Activated CD8-positive, alpha-beta memory T cell treated with anti-CD3 and anti-CD28 coated beads for 4 hours (primary cell): Measurements from ENCODE around the gene USP24.

Experiments used
- DNase-seq, 2 donors: peaks; one replicate each; pipeline ENCODE4 v3.0.0-alpha.2; 2020; ENCODE audit warnings: low read depth in 2 of 2

Gene USP24

DNA sequence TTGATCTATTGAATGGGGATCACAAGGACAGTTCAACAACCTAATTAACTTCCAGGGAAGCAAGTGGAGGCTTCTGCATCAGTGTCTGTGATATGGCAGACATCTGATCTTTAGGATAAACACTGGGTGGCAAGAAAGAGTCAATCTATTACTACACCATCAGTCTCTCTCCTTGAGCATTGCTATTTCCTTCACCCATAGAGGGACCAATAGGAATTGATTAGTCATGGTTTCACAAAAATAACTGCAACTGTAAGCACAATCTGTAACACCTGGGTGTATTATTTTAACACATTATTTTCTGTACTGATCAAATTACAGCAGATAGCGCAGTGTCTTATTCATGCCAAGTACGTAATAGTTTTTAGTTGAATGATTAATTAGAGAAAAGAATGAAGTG lies 50.3 kb downstream of the USP24 start:
- DNase-seq: no peak

DNA sequence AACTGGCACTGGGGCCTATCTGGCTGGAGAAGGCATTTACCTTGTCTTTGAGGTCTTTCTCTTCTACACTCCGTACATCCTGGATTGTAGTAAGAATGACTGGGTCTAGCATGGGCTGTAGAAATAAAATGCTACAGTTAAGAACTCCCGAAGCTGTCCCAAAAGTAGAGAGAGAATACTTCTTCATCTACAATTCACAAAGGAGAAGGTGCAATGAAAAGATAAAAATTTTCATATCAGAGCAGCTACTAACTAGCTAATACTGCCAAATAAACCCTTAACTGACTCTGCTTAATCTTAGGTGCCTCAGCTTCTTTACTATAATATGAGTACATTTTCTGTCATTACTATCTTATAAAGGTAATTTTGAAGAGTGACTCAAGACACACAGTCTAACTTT lies 55.6 kb downstream of the USP24 start:
- no peak for DNase-seq

DNA sequence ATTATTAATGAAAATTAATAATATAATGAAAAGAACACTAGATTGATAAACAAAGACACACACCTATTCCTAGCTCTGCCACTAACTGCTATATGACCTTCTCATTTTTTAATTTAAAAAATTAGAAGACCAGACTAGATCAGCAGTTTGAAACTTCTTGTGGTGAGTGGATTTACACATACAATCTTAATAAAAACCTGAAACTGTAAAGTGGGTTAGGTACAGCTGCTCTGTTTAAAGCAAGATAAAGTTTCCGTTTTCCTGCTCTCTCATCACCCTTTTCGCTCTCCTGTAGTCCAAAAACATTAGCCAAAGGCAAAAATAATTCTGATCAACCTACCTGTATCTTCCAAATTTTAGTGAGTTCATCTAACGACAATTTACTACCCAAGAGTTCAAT lies 58.6 kb downstream of the USP24 start:
- no peak for DNase-seq

DNA sequence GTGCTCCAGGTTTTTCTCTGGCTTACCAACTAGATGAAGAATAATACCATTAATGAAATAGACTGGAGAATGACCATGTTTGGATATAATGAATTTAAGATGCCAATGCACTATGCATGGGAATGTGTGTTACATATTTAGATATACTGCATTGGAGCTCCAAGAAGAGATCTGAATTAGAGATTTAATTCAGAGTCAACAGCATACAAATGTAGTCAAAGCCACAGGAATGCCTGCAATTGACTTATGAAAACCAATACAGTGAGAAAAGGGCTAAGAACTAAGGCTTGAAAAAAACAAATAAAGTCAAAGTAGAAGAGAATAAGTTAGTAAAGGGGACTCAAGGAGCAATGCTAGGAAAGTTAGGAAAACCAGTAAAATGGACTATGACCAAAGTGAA lies 59.1 kb downstream of the USP24 start:
- DNase-seq: no peak

DNA sequence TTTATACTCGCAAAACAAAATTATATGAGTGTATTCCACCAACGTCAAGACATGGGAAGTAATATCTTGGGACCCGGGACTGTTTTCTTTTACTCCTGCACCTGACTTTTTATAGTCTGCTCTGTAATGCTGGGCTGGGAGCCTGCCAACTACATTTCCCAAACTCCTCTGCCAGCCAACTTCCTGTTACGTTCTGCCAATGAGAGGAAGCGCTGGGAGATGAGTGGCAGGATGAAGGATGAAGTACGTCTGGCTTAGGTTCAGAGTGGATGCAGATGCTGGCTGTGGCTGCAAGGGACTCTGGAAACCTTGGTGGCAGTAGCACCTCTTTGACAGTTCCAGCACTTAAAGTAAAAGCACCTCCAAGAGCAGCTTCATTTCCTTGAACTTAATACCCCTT lies 59.6 kb downstream of the USP24 start:
- no peak for DNase-seq

DNA sequence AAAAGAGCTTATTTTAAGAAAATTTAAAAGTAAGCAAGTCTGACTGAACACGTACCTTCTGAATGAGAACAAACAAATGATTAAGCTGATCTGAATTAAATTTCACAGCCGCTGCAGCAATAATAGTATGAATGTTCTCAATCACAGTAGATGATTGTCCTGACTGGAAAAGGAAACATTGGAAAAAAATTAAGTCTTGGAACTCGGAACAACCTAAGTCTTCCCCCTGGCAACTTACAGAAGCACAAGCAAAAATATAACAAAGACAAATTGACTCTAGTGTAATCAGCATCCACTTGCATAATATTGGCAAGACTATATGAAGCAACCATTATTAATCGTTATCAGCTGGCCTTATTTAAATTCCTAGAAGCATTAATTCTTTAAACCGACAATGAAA lies 60.5 kb downstream of the USP24 start:
- DNase-seq: no peak

DNA sequence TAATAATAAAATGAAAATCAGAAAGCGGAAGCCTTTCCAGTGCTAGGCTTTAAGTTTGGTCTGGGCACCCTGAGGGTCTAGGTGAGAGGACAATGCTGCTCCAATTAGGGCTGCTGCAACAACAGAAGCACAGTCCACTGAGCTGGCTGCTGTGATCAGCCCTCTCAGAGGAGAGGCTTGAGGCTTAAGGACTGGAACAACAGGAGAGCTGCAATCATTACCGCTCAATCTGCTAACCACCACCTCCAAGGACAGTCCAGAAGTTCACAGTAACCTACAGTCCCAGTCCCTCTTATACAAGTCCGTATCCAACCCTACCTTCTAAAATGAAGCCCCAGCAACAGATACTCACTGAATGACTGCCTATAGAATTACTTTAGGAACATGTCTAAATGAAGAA lies 62.1 kb downstream of the USP24 start:
- no peak for DNase-seq

DNA sequence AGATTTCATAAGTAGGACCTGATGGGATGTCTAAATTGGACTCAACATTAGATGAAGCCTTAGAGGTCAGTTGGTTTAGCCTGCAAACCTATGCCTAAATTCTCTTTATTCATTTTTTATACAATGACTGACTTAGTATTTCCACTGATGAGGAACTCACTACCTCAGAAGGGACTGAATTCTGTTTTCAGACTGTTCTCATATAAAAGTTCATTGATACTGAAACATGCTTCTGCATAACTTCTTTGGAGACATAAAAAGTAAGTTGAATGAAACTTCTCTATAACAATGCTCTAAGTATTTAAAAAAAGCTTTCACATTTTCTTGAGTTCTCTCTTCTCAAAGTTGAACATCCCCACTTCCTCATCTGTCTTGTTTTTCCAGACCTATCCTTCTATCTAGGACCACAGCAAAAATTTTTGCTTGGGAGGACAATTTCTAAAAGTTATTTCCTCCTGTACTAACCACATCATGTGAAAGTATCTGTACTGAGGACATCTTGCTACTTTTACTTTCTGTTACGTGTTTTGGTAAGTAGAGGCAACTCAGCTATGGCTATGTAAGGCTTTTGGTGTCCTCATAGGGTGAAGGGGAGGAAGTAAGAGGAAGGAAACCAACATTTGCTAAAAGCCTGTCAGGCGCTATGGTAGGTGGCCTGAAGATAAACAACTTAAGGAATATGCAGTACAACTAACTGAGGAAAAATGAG lies 64.1 kb downstream of the USP24 start:
- DNase-seq: no peak

DNA sequence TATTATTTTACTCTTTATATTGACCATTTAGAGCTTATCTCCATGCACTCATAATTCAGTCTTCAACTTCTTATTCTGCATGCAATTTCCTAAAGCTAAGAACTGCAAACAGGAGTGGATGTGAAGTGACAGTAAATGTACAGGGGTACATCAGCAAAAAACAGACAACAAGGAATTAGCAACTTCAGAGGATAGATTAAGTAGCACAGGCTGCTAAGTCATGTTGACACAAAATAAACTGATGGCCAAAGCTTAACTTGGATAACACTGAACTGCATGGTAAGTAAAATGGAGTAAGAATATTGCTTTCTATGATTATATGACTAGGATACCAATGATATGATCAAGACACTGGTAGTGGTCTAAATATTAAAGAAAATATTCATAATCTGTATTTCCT lies 66.5 kb downstream of the USP24 start:
- no peak for DNase-seq

DNA sequence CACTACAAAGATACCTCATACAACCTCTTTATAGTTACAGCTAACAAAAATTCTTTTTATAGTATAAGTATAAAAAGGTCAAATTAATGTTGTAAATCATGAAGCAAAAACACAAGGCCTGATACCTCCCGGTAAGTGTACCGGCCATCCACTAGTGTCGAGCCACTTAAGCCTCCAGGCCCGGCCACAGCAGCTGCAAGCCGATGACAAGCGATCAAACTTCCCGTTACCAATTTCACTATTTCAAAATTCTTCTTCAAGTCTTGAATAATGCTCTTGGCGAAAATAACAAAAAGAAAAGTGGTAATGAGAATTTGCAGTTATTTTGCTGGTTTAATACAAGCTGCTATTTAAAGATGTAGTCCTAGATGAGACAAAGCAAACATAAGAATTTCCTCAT lies 67.6 kb downstream of the USP24 start:
- no peak for DNase-seq

DNA sequence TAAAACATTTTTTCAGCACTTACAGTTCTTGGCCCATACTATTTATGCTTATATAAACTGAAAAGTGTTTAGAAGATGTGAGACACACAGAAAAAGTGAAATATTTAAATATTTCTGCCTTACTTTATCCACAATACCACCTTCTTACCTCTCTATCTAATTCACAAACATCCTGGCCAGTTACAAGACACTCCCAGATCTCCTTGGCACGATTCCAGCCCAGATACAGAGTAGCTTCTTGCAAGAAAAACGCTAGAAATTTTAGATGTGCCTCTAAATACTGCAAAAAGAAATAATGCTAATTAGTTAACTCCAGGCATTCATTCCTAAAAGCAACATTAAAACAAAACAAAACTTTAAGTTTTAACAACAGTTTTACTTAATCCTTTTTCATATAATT lies 68.4 kb downstream of the USP24 start:
- no peak for DNase-seq

DNA sequence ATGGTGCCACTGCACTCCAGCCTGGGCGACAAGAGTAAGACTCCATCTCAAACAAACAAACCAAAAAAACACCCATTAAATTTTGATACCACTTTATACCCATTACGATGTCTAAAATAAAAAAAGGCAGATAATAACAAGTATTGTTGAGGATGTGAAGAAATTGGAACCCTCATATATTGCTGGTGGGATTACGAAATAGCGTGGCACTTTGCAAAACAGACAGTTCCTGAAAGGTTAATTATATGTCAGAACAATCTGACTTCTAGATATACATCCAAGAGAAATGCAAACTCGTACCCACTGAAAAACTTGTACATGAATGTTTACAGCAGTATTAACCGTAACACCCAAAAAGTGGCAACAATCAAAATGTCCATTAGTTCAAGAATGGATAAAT lies 70.3 kb downstream of the USP24 start:
- no peak for DNase-seq

DNA sequence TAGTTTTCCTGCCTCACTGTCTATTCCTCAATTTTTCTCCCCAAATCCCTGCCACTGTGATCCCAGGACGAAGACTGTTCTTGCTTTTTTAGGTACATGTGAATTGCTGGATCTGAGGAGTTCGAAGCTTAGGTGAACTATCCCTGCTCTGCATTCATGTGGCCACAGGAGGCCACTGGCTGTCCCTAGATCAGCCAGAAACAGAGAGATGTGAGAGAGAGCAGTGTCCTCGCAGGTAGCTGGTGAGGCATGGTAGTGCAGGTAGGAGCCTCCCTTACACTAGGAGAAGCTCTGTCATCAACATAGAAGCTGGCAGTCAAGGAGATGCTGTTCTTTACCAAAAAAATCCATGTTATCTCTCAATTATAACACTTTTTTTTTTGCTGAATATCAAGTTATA lies 71.5 kb downstream of the USP24 start:
- no peak for DNase-seq

DNA sequence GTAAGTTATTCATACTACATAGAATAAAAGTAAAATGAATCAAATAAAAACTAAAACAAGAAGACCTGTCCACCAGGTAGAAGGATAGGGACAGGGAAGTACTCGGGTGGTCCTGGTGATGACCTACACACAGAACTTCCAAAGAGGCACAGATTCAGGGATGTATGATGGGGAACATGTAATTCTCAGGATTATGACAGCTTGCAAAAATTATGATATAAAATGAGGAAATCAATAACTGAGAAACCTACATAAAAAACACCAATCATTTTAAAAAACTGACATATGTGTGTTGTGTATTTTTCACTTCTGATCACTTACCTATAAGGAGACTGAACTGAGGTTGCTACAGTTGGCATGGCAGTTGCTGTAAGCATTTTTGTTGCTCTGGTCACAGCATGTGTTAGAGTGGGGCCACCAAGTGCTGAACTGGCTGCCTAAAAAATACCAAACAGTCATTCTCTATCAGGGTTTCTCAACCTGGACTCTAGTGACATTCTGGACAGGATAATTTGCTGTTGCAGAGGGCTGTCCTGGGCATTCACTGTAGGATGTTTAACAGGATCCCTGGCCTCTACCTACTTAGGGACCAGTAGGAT lies 73.8 kb downstream of the USP24 start:
- DNase-seq: no peak

DNA sequence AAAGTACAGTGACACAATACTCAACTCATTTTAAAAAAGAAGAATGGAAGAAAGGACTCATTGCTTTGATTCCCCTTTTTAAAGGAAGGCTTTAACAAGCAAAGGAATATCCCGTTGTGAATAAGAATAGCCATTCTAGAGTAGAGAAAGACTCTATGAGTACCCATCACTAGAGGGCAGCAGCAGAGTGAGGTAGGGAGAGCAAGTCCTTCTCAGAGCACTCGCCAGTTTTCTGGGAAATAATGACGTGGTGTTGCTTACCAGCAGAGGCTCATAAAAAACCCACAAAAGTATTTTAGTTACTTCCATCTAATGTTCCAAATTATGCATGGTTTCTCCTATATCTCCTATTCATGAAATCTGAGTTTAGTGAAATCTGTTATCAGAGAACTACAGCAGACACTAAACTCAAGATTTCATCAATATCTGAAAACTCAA lies 74.6 kb downstream of the USP24 start:
- DNase-seq: peak; percentile 39 to 64

DNA sequence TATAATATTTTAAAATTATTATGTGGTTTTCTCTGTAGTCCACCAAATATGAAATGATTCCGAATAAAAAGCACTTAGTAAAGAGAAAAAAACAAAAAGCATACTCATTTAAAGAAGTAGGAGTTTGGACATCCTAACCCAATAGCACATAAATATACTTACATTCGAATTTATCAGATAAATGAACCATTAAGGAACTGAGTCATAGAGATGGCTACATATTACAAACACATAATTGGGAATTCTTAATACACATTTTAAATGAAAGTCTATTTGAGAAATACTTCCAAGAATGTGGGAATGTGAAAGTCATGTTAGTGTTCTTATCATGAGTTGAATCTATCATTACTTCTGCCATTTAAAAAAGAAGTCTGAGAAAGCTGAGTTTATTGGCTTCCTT lies 75.0 kb downstream of the USP24 start:
- DNase-seq: no peak

DNA sequence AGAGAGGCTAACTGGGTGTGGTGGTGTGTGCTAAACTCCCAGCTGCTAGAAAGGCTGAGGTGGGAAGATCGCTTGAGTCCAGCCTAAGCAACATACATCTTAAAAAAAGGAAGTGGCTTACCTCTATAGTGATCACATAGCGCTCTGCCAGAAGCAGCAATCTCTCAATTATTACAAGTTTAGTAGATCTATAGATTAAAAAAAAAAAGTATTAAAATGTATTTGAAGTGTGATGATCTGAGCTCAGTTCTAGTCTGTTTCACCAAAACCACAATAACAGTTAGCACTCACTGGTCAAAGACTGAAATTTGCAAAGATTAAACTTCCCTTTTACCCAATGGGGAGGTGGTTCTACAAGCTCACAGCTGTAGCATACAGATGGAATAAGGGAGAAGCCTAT lies 76.3 kb downstream of the USP24 start:
- no peak for DNase-seq

DNA sequence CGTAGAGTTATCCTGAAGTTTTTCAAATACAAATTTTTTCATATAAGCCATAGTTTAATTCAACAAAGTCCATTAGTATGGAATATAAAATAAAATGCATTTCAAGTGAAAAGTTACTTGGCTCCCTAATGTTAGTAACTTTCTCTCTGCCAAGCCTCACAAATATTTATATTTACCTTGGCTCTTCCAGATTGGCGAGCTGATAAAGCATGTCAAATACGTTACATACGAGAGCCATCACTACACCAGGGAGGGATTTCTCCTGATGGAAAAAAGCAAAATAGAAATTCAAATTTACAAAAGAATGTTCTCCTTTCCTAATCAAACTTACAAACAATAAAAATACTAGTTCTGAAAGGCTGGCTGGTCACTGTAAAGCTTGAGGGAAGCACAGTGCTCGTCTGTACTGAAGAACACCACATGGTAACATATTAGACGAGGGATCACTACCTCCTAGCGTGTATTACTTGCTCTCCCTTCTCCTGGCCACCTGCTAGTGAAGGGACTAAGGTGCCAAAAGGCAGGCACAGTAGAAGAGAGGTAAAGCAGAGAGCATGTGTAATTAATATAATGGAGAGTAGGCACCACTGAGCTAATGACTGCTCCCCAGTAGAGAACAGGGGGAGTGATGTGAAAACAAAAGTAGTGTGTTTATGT lies 80.9 kb downstream of the USP24 start:
- no peak for DNase-seq

DNA sequence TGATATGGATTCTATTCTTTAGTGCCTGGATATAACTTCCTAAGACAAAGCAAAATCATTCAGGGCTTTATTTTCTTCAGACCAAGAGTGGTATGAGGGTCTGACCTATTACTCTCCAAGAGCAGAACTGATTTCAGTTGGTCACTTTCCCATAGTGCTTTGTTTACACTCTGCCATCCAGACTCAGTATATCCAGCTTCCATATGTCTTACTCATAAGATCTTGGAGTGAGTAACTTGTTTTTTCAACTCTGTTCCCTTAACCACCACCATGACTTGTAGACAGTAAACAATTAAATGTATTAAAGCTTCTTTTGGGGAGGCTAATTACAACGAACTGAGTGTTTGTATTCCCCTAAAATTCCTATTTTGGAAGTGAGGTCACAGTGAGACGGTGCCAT lies 83.4 kb downstream of the USP24 start:
- no peak for DNase-seq

DNA sequence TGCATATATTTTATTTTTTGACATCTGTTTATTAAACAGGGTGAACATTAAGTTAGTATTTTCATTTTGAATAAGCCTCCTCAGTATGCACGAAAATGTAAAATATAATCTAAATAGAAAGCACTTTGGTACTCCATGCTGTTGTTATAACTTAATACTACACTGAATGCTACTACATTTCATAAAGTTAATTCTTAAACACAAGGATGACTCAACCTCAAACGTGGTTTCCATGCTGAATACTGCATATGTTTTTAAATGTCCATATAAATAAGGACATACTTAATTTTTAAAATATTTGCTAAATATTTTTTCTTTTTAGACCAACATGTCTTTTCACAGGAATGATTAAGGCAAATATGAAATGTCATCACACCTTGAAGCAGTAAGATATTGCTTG lies 83.9 kb downstream of the USP24 start:
- DNase-seq: no peak

DNA sequence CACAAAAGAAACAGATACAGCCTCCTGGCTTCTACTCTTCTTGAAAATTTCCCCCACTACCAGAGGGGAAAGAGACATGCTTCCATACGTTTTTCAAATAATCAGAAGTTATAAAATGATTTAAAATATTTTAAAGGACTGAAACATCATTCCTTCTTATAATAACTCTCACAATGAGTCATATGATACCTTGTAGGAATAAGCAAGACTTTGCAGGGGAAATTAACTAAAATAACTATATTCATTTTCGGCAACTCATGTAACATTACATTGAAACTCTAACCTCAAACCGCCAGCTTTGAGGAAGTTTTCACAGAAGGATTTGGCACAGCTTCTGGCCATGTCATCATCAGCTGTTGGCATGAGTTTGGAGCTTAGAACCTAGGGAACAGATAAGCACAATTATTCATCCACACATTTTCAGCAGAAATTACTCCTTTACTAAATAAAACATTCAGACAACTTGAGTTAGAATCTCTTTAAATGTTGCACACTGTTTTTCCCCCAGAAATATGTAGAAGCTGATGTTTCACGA lies 85.9 kb downstream of the USP24 start:
- DNase-seq: no peak

DNA sequence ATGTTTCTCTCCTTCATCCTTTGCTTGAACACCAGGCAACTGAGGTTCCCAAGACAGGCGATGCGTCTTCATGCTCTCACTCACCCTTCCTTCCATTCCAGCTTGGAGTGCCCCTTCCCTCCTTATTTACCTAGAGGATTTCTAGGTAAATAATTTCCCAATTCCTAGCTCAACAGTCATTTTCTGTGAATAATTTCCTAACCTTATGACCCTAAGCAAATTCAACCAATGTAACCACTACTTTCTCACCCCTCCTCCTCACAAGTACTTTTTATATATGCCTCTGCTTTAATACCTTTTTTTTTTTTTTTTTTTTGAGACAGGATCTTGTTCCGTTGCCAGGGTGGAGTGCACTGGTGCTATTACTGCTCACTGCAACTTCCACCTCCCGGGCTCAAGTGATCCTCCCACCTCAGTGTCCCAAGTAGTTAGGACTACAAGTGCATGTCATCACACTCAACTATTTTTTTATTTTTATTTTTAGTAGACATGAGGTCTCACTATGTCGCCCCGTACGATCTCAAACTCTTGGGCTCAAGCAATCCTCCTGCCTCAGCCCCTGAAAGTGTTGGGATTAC lies 86.7 kb downstream of the USP24 start:
- no peak for DNase-seq

DNA sequence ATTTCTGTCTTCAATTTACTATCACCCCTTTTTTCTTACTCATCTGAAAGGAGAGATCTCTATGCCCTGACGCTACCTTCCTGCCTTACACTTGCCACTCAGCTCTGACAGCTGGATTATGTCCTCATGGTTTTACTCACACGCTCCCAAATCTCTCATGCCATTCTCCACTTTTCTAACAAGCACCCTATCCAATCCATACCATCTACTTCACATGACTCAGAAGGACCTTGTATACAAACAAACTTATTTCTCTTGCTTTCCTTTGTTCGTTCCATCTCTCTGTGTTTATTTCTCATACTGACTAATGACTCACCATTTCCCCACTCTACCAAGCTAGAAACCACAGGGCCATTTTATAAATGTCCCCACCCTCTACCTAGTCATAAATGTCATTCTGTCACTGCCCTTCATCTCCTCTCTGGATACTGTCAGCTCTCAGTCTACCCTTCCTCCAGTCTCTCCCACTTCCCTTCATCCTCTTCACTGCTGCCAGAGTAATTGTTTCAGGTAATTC lies 87.3 kb downstream of the USP24 start:
- DNase-seq: no peak
